DMS 273 (cell line): ENCODE measurements around the gene GRPEL2.

Source experiments
- DNase-seq: peaks from one replicate; lab custom pipeline; 2025; ENCODE audit not compliant: unreplicated experiment; lab: John Stamatoyannopoulos, UW

The GRPEL2 gene

DNA sequence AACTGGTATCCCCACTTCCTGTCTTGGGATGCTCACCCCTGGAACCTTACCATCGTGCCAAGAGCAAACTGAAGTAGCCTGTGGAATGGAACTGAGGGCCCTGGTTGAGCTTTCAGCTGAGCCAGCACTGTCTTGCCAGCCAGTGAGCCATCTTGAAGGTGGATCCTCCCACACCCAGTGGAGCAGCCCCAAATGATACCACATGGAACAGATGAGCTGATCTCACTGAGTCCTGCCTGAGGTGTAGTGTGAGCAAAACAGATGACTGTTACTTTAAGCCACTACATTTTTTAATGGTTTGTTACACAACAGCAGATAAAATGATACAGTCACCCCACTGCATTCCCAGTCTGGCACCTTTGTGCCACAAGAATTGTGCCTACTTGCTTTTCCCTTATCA, 10.4 kb downstream of the GRPEL2 start:
- DNase-seq, result no peak

DNA sequence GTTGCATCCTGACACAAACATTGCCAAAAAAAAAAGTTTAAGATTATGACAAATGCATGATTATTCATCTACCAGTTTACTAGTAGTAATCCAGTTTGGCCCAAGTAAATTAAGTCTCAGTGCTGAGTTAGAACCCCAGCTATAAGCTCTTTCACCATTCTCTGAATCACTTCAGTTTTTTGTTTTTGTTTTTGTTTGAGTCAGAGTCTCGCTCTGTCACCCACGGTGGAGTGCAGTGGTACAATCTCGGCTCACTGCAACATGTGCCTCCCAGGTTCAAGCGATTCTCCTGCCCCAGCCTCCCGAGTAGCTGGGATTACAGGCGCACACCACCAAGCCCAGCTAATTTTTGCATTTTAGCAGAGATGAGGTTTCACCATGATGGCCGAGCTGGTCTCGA, 11.1 kb downstream of the GRPEL2 start:
- DNase-seq, result no peak

DNA sequence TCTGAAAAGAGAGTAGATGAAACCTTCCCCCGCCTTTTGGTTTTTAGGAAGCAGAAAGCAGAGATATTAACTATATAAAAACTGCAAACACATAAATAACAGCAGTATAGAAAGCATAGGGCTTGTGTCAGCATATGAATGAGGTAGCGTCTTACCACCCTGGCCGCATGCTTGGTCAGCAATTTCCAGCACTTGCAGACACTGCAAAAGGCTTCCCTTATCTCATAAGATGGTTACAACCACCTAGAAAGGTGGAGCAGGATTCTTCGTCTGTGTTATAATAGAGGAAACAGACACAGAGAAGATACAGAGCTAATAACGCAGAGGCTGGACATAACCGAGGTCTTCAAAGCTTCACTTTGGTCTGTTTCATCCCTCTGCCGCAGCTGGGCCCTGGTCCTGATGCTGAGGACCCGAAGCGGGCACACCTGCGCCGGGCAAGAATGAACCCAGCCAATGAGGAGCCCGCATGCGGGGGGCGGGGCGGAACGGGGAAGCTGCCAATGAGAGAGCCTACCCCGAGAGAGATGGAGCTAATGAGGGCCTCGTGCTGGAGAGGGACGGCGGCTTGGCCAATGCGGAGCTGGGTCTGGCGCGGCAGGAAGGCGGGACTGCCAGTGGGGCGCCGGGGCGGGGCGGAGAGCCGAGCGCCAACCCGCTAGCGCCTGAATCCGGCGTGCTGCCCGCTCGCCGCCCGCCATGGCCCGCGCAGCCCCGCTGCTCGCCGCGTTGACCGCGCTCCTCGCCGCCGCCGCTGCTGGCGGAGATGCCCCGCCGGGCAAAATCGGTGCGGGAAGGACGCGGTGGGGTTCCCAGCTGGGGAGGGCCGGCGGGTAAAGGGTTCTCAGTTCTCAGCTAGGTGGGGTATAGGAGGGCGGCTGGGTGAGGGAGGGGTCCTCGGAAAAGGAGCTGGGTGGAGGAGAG, 12.3 kb downstream of the GRPEL2 start, which contains the start of gene PCYOX1L:
PCYOX1L (plus strand) TSS at position 677 of the 924 bp plus-strand sequence; CDS start at position 700, 23 bp downstream.
- DNase-seq, result peak; percentile 97

DNA sequence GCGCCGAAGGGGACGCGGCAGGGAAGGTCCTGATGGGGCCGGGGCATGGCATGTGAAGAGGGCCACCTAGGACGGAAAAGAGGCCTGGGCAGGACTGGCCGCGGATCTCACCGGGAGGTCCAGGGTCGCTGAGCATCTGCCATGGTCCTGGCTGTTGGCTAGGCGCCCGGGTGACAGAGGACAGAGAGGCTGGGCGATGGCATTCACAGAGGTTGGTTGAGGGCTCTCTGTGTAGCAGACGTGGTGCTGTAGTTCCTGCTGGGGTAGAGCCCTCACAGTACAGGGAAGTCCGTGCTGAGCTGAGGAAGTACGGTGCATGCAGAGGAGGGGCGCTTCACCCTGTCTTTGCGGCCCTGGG, 13.0 kb downstream of the GRPEL2 start:
- DNase-seq, result peak; percentile 65

DNA sequence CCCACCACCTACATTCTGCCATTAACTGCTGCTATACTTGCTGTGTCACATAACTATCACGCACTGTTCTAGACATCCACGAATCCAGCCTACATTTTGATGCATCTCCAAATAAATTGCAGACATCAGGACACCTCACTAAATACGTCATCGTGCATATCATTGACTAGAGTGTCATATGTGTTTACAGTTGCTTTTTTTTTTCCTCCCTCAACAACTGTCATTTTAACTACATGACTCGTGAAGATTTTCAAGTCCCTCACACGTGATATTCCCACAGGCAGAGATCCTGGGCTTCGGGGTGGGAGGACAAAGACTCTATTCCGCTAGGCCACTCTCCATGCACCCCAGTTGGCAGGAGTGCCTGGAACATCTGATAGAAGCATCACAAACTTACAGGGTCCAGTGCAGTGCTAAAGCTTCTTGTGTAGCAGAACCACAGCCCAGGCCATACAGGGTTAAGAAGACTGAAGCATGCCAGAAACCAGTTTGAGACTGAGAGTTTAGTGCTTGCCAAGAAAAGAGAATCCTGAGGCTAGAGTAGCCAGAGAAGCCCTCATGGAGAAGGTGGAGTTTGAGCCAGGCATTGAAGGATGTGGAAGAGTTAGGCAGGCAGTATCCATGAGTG, 13.7 kb downstream of the GRPEL2 start:
- DNase-seq, result no peak

DNA sequence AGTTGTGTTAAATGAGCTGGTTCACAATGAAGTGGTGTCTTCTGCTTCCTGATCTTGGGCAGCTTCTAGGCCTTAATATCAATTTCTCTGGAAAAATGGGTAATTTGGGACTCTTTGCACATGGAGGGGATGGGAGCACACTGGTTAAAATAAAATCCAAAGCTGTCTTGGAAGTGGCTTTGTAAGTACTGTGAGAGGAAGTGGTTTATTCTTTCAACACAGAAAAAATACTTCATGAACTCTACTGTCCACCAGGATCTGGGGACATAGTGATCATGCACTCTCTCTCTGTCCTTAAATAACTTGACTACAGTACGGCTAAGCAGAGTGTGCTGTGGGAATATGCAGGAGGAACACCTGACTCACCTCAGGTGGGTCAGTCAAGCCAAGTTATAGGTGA, 15.0 kb downstream of the GRPEL2 start:
- DNase-seq, result no peak

DNA sequence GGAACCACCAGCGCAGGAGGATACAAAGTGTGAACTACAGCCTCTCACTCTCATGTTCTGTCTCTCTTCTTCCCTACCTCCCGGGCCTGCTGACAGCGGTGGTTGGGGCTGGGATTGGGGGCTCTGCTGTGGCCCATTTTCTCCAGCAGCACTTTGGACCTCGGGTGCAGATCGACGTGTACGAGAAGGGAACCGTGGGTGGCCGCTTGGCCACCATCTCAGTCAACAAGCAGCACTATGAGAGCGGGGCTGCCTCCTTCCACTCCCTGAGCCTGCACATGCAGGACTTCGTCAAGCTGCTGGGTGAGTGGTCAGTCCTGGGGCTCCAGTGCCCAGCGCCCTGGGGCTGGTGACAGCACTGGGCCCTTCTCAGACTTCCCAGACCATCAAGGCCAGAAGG, 17.2 kb downstream of the GRPEL2 start:
- no peak for DNase-seq

DNA sequence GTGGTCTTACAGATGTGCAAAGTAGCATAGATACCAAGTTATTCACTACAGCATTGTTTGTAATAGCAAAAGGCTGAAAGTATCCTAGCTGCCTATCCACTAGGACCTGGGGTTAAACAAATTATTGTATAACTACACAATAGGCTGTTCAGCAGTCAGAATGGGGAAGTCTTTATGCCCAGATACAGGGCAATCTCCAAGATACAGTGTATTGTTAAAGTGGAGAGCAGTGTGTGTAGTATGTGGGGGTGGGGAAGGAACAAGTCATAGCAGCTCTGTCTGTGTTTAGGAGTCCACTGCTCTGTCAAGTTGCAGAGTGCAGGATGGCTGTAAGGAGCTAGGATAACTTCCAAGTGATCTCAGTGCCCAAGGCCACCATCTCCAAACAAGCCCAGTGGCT, 18.1 kb downstream of the GRPEL2 start:
- DNase-seq, result no peak

DNA sequence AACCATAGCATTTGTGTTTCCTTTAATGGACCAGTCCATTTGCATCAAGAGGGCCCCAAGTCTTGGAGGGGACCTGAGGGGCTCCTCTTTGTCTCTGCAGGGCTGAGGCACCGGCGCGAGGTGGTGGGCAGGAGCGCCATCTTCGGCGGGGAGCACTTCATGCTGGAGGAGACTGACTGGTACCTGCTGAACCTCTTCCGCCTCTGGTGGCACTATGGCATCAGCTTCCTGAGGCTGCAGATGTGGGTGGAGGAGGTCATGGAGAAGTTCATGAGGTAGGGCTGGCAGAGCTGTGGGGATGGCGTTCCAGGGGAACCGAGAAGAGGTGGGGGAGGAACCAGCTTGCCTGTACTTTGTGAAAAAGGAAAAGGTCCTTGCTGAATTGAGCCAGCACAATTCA, 18.6 kb downstream of the GRPEL2 start:
- DNase-seq, result no peak

DNA sequence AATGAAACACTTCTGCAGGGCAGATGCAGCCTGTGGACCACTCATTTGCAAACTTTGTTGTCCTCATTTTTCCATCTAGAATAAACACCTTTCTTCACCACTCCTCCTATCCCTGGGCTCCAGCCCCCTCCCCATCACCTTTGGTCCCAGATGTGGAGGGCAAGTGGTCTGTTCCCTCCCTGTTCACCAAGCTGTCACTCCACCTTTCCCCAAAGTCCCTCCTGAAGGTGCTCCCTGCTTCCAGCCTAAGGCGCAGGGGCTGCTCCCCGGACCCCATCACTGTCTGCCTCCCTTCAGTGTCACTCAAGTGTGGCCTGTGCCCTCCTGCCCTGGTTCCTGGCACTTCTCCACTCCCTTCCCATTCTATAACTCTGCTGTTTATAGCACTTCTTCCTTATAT, 19.4 kb downstream of the GRPEL2 start:
- no peak for DNase-seq

DNA sequence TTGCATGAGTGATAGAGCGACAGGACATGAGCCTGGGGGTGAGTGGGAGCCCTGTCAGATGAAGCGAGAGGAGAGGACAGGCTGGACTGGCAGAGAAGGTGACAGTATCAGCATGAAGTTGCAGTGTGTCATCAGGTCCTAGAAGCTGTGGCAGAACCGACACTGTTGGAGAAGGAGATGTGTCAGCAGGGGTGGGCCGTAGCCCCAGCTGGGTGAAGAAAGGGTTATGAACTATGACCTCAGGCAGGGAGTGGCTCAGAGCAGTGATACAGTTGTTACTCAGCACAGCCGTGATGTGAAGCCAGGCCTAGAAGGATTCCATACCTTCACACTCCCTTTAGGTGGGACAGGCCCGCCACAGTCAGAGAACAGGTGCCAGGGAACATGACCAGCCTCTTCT, 20.1 kb downstream of the GRPEL2 start:
- DNase-seq, result no peak

DNA sequence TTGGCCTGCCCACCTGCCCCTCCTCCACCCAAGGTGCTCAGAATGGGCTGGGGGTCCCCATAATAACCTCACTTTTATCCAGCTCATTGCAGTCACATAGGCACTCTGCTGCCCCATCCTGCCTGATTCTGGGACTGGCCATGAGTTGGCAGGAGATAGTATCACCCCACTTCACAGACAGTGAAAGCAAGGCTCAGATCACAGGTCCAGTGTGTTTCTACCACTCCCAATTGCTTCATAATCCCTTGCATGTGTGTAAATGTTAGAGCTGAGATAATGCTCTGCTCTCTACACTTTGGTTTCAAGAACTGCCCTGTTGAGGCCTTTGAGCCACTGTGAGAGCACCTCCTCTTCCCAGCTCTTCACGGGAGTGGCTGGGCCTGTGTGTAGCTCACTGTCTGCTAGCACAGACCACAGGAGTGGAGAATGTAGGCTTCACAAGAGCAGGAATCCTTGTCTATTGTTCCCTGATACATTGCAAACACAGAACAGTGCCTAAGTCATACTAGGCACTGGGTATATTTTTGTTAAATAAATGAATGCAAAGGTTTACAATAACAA, 20.9 kb downstream of the GRPEL2 start:
- no peak for DNase-seq

DNA sequence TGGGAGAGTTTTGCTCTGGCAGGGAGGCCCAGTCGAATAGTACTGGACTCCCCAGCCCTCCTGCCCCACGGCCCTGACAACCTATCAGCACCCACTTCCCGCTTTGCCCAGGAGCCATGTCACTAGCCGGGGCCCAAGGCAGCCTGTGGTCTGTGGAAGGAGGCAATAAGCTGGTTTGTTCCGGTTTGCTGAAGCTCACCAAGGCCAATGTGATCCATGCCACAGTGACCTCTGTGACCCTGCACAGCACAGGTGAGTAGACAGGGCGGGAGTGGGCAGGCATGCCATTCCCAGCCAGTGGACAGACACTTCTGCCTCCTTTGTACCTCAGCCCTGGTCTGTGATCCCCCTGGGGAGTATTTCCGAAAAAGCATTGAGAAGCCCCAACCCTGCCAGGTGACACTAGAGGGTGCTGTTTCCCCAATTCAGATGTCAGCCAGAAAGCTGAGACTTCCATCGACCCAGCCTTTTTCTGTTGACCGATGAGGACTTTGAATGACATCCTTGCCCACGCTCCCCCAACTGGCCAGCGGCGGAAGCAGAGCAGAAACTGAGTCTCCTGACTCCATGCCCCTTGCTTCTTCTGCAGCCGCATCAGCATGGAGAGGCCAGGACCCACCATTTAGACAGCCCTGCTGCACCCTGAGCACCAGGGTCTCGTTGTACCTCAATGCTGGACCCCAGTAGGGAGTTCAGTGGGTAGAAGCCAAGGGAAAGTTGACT, 22.1 kb downstream of the GRPEL2 start:
- peak; percentile 87 for DNase-seq

DNA sequence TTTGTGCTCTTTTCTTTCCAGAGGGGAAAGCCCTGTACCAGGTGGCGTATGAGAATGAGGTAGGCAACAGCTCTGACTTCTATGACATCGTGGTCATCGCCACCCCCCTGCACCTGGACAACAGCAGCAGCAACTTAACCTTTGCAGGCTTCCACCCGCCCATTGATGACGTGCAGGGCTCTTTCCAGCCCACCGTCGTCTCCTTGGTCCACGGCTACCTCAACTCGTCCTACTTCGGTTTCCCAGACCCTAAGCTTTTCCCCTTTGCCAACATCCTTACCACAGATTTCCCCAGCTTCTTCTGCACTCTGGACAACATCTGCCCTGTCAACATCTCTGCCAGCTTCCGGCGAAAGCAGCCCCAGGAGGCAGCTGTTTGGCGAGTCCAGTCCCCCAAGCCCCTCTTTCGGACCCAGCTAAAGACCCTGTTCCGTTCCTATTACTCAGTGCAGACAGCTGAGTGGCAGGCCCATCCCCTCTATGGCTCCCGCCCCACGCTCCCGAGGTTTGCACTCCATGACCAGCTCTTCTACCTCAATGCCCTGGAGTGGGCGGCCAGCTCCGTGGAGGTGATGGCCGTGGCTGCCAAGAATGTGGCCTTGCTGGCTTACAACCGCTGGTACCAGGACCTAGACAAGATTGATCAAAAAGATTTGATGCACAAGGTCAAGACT, 22.8 kb downstream of the GRPEL2 start:
- DNase-seq, result no peak

DNA sequence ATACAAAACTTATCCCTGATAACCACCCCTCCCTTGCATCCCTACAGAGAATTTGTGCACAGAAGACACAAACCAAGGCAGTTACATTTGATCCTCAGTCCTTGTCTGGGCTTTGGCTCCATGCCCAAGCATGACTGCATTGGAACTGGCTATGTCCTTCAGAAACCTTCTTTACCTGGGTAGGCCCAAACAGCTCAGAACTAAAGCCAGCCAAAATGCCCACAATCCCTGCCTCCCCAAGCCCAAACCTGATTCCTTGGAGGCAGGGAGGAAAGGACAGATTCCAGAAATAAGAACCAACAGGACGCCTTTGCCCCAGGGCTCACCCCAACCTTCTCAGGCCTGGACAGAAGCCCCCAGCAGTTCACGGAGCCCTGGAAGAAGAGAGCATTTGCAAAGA, 25.6 kb downstream of the GRPEL2 start:
- DNase-seq, result peak; percentile 26

DNA sequence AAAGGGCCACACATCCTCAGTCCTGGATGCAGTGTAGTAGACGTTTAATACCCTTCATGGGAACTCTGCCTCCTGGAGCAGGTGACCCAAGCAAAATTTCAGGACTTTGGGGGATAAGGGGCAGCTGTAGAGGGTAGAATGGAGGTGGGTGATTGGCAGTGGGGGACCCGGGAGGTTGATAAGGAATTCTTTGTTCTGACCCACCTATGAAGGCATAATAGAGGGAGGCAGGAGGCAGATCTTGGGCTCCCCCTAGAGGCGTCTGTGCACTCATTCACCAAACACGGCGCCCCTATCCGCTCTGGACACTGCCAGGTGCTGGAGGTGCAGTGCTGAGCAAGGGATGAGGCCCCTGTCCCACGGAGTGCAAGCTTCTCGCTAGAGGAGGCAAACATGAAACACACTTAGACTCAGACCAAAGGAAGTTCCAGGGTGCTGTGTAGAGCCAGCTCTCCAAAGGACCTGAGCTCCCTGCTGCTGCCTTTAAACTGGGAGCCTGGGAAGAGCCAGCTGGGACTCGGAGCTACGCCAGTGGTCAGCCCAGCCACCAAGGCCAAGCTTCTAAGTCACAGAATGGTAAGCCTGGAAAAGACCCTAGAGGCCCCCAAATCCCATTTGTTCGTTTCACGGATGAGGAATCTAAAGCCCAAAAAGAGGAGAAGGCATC, 26.1 kb downstream of the GRPEL2 start:
- peak; percentile 84 for DNase-seq

DNA sequence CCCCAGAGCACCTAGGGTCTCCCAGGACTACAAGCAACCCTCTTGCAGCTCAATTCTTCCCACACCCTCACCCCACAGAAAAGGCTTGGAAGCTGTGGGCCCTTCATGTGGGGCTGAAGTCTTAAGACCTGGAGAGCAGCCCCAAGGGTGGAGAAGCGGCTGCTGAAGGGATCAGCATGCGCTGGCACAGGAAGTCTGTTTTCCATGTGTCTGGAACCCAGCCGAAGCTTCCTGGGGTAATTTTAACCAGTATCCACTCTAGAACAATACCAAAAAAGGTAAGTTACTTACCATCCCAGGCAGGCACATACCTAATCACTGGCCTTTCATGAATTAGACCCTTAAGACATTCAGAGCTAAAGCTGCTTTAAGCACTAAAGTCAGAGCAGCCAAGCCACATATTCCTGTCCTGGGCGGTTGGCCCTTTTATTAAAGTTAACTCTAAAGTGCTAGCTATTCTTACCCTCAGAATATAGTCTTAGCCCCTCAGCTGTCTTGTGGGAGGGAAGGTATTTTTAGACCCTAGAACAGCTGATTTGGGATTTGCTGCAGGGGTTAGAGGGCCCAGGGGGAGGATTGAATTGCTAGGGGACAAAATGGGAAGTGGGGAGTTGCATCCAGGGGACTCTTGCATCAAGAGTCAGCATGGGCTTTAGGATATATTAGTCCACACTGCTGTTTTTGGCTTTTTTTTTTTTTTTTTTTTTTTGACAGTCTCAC, 26.9 kb downstream of the GRPEL2 start:
- no peak for DNase-seq

DNA sequence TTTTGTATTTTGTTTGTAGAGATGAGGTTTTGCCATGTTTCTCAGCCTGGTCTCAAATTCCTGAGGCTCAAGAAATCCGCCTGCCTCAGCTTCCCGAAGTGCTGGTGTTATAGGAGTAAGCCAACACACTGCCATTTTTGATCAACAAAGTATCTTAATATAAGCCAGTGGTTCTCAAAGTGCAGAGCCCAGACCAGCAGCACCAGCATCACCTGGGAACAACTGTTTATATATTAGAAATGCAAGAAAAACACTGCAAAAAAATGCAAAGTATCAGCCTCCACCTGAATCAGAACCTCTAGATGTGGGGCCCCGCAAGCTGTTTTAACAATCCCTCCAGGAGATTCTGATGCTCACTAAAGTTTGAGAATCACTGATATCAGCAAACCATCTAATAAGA, 27.6 kb downstream of the GRPEL2 start:
- DNase-seq, result no peak

DNA sequence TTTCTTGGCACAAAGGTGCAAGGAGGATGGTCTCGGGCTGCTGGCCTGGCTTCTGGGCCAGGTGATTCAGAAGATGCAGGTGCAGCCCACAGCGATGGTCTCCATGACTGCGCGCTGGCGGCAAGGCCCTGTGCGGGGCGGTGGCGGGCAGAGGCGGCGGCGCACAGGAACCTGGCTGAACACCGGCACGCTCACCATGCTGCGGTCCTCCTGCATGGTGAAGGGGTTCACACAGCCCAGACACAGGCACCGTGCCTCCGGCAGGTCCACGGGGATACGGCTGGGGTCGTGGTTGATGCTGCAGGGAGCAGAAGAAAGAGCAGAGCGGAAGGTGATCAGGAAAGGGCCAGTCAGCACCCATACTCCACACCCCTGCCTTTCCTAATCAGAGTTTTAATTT, 29.0 kb downstream of the GRPEL2 start:
- DNase-seq, result no peak

DNA sequence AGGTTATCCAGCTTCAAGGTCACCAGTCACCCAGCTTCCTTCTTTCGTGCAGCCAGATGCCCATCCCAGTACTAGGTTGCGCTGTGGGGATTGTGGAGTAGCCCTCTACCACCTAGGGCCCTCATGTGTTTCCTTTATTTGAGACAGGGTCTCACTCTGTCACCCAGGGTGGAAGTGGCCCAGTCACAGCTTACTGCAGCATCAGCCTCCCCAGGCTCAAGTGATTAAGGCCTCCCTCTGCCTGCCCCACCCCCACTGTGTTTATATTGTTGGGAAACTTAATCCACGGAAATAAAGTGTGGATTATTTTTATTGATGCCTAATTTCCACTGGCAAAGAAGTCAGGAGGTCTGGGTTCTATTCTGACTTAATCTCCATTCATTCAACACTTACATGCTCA, 29.5 kb downstream of the GRPEL2 start:
- DNase-seq, result no peak
